K562 (cell line): ENCODE results near the gene CERS5. TPM values are rescaled to one million over a fixed set of nuclear protein-coding genes. Genes with fewer than 3 reads are reported as not detected.
A peak's percentile ranks its signal among the peaks of the same experiment; 100 is the strongest.

Experiments used
- ATAC-seq: fragments of 200-7000 bp; cut with Tn5 transposase; 3 replicates; pipeline ENCODE4 v1.9.1; 2020; ENCODE audit warnings: moderate library complexity
- BruUV-seq: library from RNA; stranded (reverse); fragments of 400-500 nt; replicated peaks from 2 replicates; lab custom pipeline; 2021; lab: Mats Ljungman, UMichigan
- CTCF ChIA-PET: fragments of 300-600 bp; formaldehyde crosslinking; extraction: SDS; loops from one replicate; lab custom pipeline; 2021; ENCODE audit warnings: low intra/inter-chr PET ratio; lab: Yijun Ruan, JAX
- POLR2A ChIA-PET: fragments of 300-600, 350-650 bp; sonication (Branson Sonifier 250); formaldehyde crosslinking; extraction: SDS; loops from one replicate; lab custom pipeline; 2021; ENCODE audit warnings: antibody characterized with exemption, inconsistent platforms; lab: Yijun Ruan, JAX
- DNase-seq, 4 experiments: peaks; one replicate each; pipeline versions ENCODE4 v3.0.0 to v3.0.0-alpha.2; 2011 to 2018; ENCODE audit warnings: low spot score in 3 of 4, mixed read lengths in 3 of 4; ENCODE audit errors: extremely low read depth in 1 of 4
- FAIRE-seq: peaks from 2 replicates; lab custom pipeline; 2011; peaks lifted over from hg19 to GRCh38; lab: Jason Lieb, UNC
- H2AFZ ChIP-seq: 2 replicates; pipeline ENCODE4 v1.6.0; 2011; ENCODE audit warnings: low read depth, low read length, control low read depth, inconsistent platforms
- H3K27ac ChIP-seq: fragments of 200-600 bp; 3 replicates; pipeline ENCODE4 v1.8.0; 2011; ENCODE audit warnings: low read depth, mild to moderate bottlenecking, control low read depth, inconsistent platforms, low read length, moderate library complexity, mixed read lengths; ENCODE audit errors: extremely low read depth
- H3K27me3 ChIP-seq, 2 experiments: fragments of 300-600 bp in 1 of 2; 2 replicates in 1 of 2; 3 replicates in 1 of 2; pipeline versions ENCODE4 v1.6.0 to v1.8.0; 2011; ENCODE audit warnings: inconsistent platforms in 2 of 2, low read length in 2 of 2, mild to moderate bottlenecking in 1 of 2, mixed read lengths in 1 of 2, moderate library complexity in 1 of 2; ENCODE audit not compliant: control insufficient read depth in 2 of 2, insufficient read depth in 2 of 2
- H3K36me3 ChIP-seq: fragments of 300-600 bp; 3 replicates; pipeline ENCODE4 v1.8.0; 2011; ENCODE audit warnings: mild to moderate bottlenecking, low read length, inconsistent platforms; ENCODE audit not compliant: control insufficient read depth, insufficient read depth
- H3K4me1 ChIP-seq, 2 experiments: fragments of 200-600 bp in 1 of 2; replicated peaks in 1 of 2; 2 replicates in 1 of 2; 3 replicates in 1 of 2; pipeline versions ENCODE4 v1.5.1 to v1.8.0; 2011; ENCODE audit warnings: inconsistent platforms in 2 of 2, low read length in 2 of 2, mild to moderate bottlenecking in 1 of 2, mixed read lengths in 1 of 2, moderate library complexity in 1 of 2; ENCODE audit not compliant: control insufficient read depth in 2 of 2, insufficient read depth in 2 of 2
- H3K4me2 ChIP-seq: 2 replicates; pipeline ENCODE4 v1.6.1; 2011; ENCODE audit warnings: low read length, control low read depth, inconsistent platforms, mixed read lengths; ENCODE audit not compliant: insufficient read depth
- H3K4me3 ChIP-seq: fragments of 200-600 bp; sonication (generic), shearing (Covaris generic); 2 replicates; pipeline ENCODE4 v1.5.1; 2016; ENCODE audit warnings: control low read depth, inconsistent platforms
- H3K79me2 ChIP-seq: fragments of 200-600 bp; 3 replicates; pipeline ENCODE4 v1.8.0; 2011; ENCODE audit warnings: low read length, inconsistent platforms; ENCODE audit not compliant: control insufficient read depth, insufficient read depth
- H3K9ac ChIP-seq, 2 experiments: 2 replicates each; pipeline versions ENCODE4 v1.6.0 to v1.6.1; 2011; ENCODE audit warnings: low read depth in 2 of 2, low read length in 2 of 2, control low read depth in 1 of 2, inconsistent platforms in 1 of 2, mild to moderate bottlenecking in 1 of 2, mixed read lengths in 1 of 2; ENCODE audit not compliant: insufficient read depth in 1 of 2
- H3K9me1 ChIP-seq: one replicate; pipeline ENCODE4 v1.6.0; 2011; ENCODE audit warnings: inconsistent platforms, mild to moderate bottlenecking, low read length, moderate library complexity; ENCODE audit not compliant: control insufficient read depth, insufficient read depth
- H3K9me3 ChIP-seq: replicated peaks from 2 replicates; pipeline ENCODE4 v1.5.1; 2011; ENCODE audit warnings: low read depth, low read length, inconsistent platforms; ENCODE audit not compliant: control insufficient read depth, insufficient read depth
- H4K20me1 ChIP-seq: replicated peaks from 2 replicates; pipeline ENCODE4 v1.6.1; 2011; ENCODE audit warnings: low read length, inconsistent platforms, mixed read lengths; ENCODE audit not compliant: control insufficient read depth, insufficient read depth
- ATF3 ChIP-seq, 2 experiments: fragments of 450-650 bp in 1 of 2; sonication (generic) in 1 of 2; formaldehyde crosslinking in 1 of 2; IDR thresholded peaks in 1 of 2; conservative IDR thresholded peaks in 1 of 2; 2 replicates each; pipeline versions ENCODE4 v1.6.1 to v1.8.1; 2016 to 2023; ENCODE audit warnings: mild to moderate bottlenecking in 2 of 2, moderate library complexity in 2 of 2, inconsistent platforms in 1 of 2, missing genetic modification reagents in 1 of 2
- CHD1 ChIP-seq: fragments of 200-600 bp; sonication (generic); IDR thresholded peaks from one replicate; pipeline ENCODE4 v1.6.1; 2012; ENCODE audit warnings: mild to moderate bottlenecking, moderate library complexity, low read length, inconsistent platforms
- DPF2 ChIP-seq: fragments of 450-650 bp; IDR thresholded peaks from 2 replicates; pipeline ENCODE4 v1.6.1; 2016
- ETV1 ChIP-seq: fragments of 450-650 bp; conservative IDR thresholded peaks from 2 replicates; pipeline ENCODE4 v1.6.1; 2016; ENCODE audit warnings: missing genetic modification characterization, control low read depth, low read depth, missing compliant biosample characterization
- MYNN ChIP-seq, 2 experiments: sonication (generic); formaldehyde crosslinking in 1 of 2; IDR thresholded peaks; 2 replicates each; pipeline versions ENCODE4 v1.5.0 to v1.6.1; 2016 to 2020; ENCODE audit warnings: antibody characterized with exemption in 1 of 2, missing genetic modification reagents in 1 of 2
- NBN ChIP-seq: fragments of 450-650 bp; IDR thresholded peaks from 2 replicates; pipeline ENCODE4 v1.6.1; 2016; ENCODE audit warnings: low read depth, mild to moderate bottlenecking
- NFIC ChIP-seq: fragments of 450-650 bp; IDR thresholded peaks from 2 replicates; pipeline ENCODE4 v1.6.1; 2017; ENCODE audit warnings: mild to moderate bottlenecking, inconsistent platforms
- VEZF1 ChIP-seq: fragments of 200-800 bp; sonication (Bioruptor generic); IDR thresholded peaks from 2 replicates; pipeline ENCODE4 v1.6.1; 2017; ENCODE audit warnings: missing genetic modification characterization, missing compliant biosample characterization
- ZBTB33 ChIP-seq: sonication (generic); formaldehyde crosslinking; IDR thresholded peaks from 2 replicates; pipeline ENCODE4 v1.8.1; 2023; ENCODE audit warnings: mild to moderate bottlenecking, missing genetic modification reagents
- ZC3H8 ChIP-seq: fragments of 450-650 bp; IDR thresholded peaks from 2 replicates; pipeline ENCODE4 v1.6.1; 2017
- ZNF280B ChIP-seq: fragments of 250-450 bp; sonication (Bioruptor Pico); IDR thresholded peaks from 2 replicates; pipeline ENCODE4 v1.5.1; 2021; ENCODE audit warnings: mild to moderate bottlenecking
- WGBS: fragments of 100-300 bp; shearing (Covaris generic); methylation state at CpG from one replicate; pipeline ENCODE4 v1.1.6; 2016; ENCODE audit warnings: low coverage, mixed read lengths; ENCODE audit not compliant: insufficient coverage; ENCODE audit errors: missing lambda C conversion rate; 5-methylcytosine and 5-hydroxymethylcytosine counted together
- in situ Hi-C: fragments of 300-500 bp; cut with MboI; formaldehyde crosslinking; loops from 4 replicates; pipeline ENCODE4 v1.15.0; 2018; ENCODE audit warnings: inconsistent platforms, mixed read lengths
- intact Hi-C: fragments of 100-400 bp; cut with micrococcal nuclease; formaldehyde crosslinking; loops from 2 replicates; pipeline ENCODE4 v1.14.2; 2022
- polyA plus RNA-seq, 8 experiments: library from polyadenylated mRNA; depleted of rRNA in 4 of 8; stranded (reverse) in 5 of 8; unstranded in 3 of 8; fragments of >200 nt; fragmentation: Nextera tagmentation in 2 of 8; fragmentation: Illumina TruSeq in 1 of 8; extraction: Ambion mirVana in 2 of 8; extraction: Trizol in 1 of 8; gene quantifications; 2 replicates each; pipeline versions ENCODE4 v1.2.1 to v1.2.3, GENCODE V29; 2011 to 2014; ENCODE audit warnings: inconsistent platforms in 1 of 8, missing spikeins in 1 of 8
- total RNA-seq, 7 experiments: library from RNA; depleted of rRNA in 6 of 7; stranded (reverse); fragments of >200 nt in 6 of 7; fragmentation: Illumina TruSeq in 2 of 7; extraction: Trizol in 2 of 7; gene quantifications; 2 replicates each; pipeline versions ENCODE4 v1.2.1 to v1.2.3, GENCODE V29; 2011 to 2021; ENCODE audit warnings: low replicate concordance in 1 of 7
- TF ChIP-seq, protein P1 (sequence below): sonication (generic); formaldehyde crosslinking; IDR thresholded peaks from 2 replicates; pipeline ENCODE4 v1.8.1; 2023; ENCODE audit warnings: mild to moderate bottlenecking, missing genetic modification reagents
- TF ChIP-seq, protein P2 (sequence below): fragments of 250-450 bp; sonication (Bioruptor Pico); IDR thresholded peaks from 2 replicates; pipeline ENCODE4 v1.9.0; 2021; ENCODE audit warnings: mild to moderate bottlenecking

Gene CERS5
- total and polyA plus RNA-seq, 9 of the 15 experiments (the other 6 are each of a cell fraction or from before 2014, with no cell fraction given): 6.1 to 47.5 (median 17.8) TPM

DNA sequence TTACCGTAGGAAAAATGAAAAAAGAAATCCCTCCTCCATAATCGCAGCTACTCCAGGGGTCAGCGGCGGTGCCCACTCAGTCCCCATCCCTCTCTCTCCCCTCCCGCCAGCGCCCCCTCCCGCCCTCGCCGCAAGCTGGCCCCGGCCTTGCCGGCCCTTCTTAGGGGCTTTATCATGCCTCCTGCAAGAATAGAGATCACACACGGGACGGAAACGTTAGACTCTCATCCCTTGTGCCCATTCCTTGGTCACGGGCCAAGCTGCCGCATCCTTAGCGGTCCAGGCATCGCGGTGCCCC is 55.8 kb downstream of the CERS5 start:
- Histone ChIP-seq H3K9me1 (no peaks in the 10 kb centered on the region), H3K79me2 (peaks cover 37% of the 10 kb centered on the region), H3K9ac (peak overlapping the region in 1 of 2 experiments; percentile 60; a peak in 2 of 4 replicates), H4K20me1 (peaks cover 5% of the 10 kb centered on the region; the same call in 1 of the 2 replicates), H3K4me1 (peaks cover 29 to 48% of the 10 kb centered on the region in 2 experiments), H3K27ac (no peak overlapping the region), H3K4me2 (peak overlapping the region; percentile 98), H3K4me3 (peak overlapping the region; percentile 78), H3K27me3 (no peaks in the 10 kb centered on the region), H3K36me3 (peaks cover 8% of the 10 kb centered on the region; the same call in 1 of the 3 replicates), H3K9me3 (no peaks in the 10 kb centered on the region), H2AFZ (peak overlapping the region; percentile 90)
- ATAC-seq (no peak), DNase-seq (no peak), FAIRE-seq (no peak)
- TF ChIP-seq ATF3 (IDR thresholded peaks at IDR 0.05) (peak; percentile 19; the same call in 1 of the 2 replicates), ATF3 (CRISPR knock-in tag; conservative IDR thresholded peaks at IDR 0.05) (no peak), ZNF280B (CRISPR knock-in tag) (no peak), ETV1 (tag) (no peak), ZC3H8 (no peak), DPF2 (0 out of 2 replicates have a peak, but pooled peaks have one; percentile 14), NFIC (peak; percentile 48), CHD1 (no peak), MYNN (IDR thresholded peaks at IDR 0.05) (0 out of 2 replicates have a peak, but pooled peaks have one; percentile 23), MYNN (CRISPR knock-in tag; IDR thresholded peaks at IDR 0.05) (no peak), VEZF1 (0 out of 2 replicates have a peak, but pooled peaks have one; percentile 32), NBN (0 out of 2 replicates have a peak, but pooled peaks have one; percentile 20), ZBTB33 (CRISPR knock-in tag) (peak; percentile 96)
- TF ChIP-seq, protein P1, sequence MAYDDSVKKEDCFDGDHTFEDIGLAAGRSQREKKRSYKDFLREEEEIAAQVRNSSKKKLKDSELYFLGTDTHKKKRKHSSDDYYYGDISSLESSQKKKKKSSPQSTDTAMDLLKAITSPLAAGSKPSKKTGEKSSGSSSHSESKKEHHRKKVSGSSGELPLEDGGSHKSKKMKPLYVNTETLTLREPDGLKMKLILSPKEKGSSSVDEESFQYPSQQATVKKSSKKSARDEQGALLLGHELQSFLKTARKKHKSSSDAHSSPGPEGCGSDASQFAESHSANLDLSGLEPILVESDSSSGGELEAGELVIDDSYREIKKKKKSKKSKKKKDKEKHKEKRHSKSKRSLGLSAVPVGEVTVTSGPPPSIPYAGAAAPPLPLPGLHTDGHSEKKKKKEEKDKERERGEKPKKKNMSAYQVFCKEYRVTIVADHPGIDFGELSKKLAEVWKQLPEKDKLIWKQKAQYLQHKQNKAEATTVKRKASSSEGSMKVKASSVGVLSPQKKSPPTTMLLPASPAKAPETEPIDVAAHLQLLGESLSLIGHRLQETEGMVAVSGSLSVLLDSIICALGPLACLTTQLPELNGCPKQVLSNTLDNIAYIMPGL (CRISPR knock-in tag): 0 out of 2 replicates have a peak, but pooled peaks have one; percentile 41
- TF ChIP-seq, protein P2, sequence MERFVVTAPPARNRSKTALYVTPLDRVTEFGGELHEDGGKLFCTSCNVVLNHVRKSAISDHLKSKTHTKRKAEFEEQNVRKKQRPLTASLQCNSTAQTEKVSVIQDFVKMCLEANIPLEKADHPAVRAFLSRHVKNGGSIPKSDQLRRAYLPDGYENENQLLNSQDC: no peak
- WGBS: 11% methylated on average over 11 of the region's 19 CpGs
- CTCF ChIA-PET: interaction anchor here (0.8 to 1.3 kb wide), 3 partner anchors 23 to 145 kb away, joined by 4 read pairs; no protein-coding TSS in a partner anchor
- BruUV-seq: no TSS peak
- in situ Hi-C loops (no loop called here), intact Hi-C loops (loop anchor here (1.0 kb wide), 1 partner anchor 26 kb away; the partner anchor contains the start of gene SMARCD1)
- POLR2A ChIA-PET: interaction anchor here (0.6 to 2.8 kb wide), 15 partner anchors 8 to 348 kb away, joined by 3 to 15 read pairs (median 4); partner anchors contain the start of genes CERS5 and GPD1
